ENCODE measurements around the gene CDX2.
"Not testable (repeated sequence)": the region's sequence is repeated elsewhere in the genome, so short reads cannot be mapped to it uniquely, and the experiment has no call there.

The CDX2 gene

DNA sequence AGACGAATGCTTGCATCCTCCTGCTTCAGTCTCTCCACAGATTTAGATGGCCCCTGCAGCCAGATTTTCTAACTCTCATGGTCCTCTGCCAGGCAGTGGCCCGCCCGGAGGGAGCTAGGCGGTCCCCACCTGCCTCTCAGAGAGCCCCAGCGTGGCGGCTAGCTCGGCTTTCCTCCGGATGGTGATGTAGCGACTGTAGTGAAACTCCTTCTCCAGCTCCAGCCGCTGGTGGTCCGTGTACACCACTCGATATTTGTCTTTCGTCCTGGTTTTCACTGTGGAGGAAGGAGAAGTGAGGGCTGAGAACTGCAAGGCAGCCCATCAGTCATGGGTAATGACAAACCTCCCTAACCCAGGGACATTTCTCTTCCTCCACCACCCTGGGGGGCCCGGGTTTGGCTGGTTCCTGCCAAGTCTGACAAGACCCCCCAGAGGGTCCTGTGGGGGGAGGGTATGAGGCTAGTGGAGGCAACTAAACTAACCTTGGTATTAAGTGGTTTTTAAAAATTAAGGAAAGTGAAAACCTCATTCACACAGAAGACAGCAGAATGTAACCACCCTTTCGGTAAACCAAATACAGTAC, 4.3 kb downstream of the CDX2 start:
- DNase-seq (ENCODE audit: low read depth) = no peak

DNA sequence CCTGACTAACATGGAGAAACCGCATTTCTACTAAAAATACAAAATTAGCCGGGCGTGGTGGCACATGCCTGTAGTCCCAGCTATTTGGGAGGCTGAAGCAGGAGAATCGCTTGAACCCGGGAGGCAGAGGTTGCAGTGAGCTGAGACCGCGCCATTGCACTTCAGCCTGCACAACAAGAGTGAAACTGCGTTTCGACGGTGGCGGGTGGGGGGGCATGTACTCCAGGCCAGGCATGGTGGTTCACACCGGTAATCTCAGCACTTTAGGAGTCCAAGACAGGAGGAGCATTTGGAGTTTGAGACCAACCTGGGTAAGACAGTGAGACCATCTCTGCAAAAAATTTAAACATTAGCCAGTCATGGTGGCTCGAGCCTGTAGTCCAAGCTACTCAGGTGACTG, 4.9 kb downstream of the CDX2 start:
- not testable (repeated sequence) for DNase-seq (ENCODE audit: low read depth)

DNA sequence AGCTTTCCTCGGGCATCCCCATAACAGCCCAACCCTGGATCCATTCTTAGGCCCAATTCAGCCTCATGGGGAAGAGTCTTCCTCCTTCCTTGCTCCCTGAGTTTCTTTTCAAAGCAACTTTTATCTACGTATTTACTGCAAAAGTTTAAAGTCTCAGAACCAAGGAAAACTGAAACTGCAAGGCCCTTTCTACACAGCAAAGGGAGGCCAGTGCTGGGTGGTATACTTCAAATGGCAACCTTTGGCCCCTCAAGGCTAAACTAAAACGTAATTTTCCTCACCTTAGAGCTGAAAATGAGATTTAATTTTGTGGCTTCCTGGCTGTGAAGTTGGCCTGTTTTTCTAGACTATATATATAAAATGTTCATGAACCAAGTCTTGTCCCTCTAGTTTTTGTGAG, 5.6 kb downstream of the CDX2 start:
- DNase-seq (ENCODE audit: low read depth) = no peak

DNA sequence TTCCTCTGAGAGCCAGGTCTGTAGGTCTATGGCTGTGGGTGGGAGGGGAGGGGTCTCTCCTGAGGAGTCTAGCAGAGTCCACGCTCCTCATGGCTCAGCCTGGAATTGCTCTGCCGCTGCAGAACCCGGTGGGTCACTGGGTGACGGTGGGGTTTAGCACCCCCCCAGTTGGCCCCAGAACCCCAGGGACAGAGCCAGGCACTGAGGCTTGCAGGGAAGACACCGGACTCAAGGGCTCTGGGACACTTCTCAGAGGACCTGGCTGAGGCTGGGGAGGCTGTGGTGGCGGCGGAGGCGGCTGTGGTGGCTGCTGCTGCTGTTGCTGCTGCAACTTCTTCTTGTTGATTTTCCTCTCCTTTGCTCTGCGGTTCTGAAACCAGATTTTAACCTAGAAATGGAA, 6.1 kb downstream of the CDX2 start:
- DNase-seq (ENCODE audit: low read depth) = no peak

DNA sequence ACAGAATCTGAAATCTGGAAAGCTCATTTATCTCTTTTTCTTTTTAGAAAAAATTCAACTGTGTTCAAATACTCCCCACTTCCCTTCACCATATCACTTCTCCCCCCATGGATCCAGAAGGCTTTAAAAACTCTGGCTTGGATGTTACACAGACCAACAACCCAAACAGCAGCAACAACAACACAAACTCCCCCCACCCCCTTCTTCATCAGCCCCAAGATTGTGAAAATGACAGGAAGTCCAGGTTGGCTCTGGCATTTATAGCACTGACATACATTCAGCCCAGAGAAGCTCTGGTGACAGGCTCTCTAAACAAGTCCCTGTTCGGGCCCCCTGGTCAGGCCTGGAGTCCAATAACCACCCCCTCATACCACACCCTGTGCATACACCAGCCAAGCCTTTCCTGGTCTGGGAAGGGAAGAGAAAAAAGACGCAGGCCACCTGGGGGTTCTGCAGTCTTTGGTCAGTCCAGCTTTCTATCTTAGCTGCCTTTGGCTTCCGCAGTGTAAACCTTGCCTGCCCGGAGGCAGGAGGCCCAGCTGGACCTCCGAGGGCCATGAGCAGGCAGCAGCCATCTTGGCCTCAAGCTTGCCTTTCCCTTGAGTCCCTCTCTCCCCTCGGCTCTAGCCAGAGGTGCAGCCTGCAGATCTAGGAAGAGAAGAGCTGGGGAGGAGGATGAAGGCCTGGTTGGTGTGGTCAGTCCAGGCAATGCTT, 6.8 kb downstream of the CDX2 start:
- no peak for DNase-seq (ENCODE audit: low read depth)

DNA sequence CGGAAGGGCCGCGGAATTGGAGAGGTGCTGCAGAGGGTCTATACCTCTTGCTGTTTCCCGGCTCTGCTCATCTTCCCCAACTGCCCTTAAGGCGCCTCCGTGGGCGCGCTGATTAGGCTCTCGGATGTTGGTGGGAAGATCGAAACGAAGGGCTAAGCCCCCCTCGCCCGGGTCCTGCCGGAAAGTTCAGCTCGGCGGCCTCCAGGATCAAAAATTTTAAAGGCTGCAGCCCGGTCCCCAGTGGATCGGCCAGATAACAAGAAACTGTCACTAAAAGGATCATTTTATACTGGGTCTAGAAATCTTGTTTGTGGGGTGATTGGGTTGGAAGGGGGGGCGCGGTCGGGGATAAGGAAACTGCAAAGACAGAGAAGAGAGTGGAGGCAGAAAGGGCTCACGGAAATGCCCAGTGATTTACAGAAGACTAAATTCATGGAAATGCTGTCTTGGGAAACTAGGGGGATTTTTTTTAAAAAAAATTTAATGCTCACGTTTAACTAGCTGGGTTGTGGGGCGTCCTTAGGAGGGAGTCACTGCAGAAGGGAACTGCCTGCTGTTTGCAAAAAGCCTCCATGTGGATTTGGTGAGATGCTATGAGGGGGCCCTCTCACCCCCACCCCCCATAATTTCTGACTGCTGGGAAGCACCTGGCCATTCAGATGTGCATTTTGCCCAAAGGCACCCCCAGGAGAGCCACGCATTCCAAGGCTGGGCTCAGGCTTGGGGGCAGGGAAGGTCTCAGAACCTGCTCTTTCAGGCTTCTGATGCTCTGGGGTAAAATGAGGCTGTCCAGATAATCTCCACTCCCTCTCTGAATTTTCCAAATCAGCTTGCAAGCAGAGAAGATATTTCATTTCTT, 7.7 kb downstream of the CDX2 start:
- DNase-seq (ENCODE audit: low read depth) = no peak

DNA sequence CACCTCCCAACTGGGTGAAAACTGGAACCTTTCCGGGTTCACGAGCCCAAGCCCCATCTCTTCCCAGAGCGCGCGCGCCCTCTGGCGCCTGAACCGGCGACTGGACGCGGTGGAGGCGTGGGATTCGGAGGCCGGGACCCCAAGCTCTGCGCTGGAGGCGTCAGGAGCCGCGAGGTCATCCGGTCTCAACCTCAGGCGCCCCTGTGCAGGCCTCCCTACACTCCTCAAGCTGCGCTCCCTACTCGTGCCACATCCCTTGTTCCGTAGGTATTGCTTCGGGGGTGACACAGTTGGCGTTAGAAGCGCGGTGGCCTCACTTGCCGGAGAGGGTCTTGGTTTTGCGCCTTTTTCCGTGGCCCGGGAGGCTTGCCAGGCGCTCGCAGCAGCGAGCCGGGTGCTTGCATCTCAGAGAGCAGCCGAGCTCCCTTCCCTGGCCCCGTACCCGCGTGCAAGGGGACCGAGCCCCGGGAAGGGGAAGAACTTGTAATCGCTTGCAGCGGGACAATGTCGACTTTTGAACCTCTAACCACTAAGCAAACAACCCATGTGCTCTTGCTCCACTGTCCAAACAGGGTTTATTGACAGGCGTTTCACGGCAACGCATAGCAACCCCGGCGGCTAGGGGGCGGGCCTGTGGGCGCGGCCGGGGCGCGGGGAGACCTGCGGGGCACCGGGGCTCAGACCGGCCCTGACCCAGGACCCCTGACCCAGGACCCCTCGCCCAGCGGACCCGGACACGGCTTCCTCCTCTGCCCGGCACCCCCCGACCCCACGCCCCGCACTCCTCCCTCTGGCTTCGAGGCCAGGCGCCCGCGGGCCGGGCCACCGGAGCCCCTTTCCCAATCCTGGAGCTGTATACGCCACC, 8.5 kb downstream of the CDX2 start:
- no peak for DNase-seq (ENCODE audit: low read depth)

DNA sequence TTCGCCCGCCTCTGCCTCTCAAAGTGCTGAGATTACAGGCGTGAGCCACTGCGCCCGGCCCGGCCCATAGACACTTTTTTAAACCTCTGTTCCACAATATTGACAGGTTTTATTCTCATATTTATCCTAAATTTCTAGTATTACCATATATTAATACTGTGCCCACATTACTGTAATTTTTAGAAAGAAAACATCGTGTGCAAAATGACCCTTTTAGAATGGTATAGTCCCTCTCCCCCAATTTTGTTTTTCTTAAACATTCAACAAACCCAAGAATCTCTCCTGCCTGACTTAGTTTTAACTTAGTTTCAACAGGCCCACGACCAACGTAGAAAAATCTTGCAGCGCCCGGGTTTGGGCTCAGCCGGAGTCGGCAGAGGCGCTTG, 9.1 kb downstream of the CDX2 start:
- no peak for DNase-seq (ENCODE audit: low read depth)

DNA sequence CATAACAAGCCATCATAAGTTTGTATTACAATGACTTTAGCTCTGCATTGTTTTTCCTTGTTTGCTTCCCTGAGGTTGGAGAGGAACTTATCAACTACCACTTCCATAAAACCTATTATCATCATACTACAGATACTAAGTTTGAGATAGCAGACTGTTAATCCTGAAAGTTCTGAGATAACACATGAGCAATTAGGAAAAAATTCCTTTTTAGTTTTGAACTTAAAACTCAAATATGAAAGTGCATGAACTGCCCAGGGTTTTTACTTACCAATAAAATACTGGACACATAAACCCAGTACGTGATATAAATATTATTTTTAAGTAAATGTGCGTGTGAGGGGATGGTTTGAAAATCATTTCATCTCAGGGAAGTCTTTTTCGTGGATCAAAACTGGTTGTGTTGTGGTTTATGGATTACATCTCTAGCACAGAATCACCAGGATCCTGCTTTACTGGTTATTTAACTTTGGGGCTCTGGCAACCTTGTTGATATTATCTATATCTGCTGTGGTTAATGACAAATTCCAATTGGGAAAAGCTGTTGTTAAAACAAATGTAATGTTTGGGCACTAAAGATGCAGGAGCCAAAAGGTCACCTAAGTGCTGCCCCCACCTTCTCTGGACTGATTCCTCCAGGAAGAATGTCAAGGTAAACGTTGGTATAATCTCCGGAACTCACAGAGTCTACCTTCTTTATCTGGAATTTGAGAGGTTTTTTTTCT, 12.4 kb downstream of the CDX2 start:
- no peak for DNase-seq (ENCODE audit: low read depth)

DNA sequence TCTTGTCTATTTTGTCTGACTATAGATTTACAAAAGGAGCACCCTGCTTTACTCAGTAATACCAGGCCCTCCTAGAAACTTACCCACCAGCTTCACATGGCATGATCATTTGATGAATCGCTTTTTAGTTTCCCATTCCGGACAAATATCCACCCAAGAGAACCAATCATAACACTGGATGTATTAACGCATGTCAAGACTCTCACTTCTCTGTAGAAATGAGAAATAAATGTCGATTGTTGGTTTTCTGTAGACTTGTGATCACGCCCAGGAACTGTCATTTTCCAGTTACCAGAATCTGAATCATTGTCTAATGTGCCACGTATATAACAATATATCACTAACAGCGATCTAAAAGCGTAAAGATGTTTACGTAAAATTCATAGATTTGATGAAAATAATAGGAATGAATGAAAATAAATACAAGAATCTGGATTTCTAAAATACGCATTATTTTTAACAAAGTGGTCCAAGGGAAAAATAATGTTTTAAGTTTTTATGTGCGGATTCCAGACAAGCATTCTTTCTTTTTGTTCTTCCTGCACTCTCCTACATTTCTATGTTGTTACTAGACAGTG, 14.0 kb downstream of the CDX2 start:
- DNase-seq (ENCODE audit: low read depth) = no peak

DNA sequence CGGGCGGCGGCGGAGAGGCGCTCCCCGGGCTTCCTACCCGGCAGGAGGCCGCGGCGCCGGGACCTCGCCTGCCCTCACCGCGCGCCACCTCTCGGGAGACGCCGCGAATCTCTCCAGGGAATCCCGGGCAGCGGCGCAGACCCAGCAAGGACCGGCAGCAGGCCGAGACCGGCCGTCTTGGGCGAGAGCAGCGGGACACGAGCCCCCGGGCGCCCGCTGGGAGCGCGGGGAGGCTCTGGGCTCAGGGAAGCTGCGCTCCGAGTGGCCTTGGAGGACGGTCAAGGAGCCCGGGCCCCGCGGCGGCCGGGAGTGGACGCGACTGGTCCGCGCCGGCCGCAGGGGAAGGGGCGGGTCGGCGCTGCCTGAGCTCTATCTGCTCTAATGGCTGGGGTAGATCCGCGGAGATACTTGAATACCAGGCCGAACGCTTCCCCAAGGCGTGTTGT, 14.7 kb downstream of the CDX2 start:
- DNase-seq (ENCODE audit: low read depth) = no peak

DNA sequence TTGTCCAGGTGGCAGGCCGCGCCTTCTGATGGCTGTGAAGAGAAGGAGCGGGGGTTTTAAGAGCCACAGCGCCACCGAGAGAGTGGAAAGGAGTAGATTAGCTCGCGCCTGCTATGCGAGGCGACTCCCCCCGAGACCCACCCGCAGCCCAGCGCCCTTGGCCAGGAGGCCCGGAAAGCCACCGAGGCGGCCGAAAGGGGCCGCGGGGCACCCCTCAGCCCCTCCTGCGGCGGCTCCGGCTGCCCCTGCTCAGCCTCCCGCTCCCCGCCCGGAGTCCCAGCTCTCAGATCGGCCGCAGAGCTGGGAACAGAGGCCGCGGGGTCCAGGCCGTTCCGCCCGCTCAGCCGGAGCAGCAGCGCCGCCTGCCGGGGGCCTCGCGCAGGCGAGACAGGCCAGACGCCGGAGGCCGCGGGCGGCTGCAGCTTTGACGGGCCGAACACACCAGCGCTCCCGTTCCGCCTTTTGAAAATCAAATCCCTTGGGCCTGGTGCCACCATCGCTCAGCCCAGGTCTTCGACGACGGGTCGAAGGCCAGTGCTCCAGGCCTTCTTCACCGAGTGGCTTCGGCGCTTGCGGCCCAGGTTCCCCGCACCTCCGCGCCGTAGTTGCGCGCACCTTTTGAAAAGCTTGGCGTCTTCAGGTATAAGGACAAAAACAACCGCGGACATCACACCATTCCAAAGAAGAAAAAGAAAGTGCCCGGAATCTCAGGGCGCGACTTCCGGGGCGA, 15.3 kb downstream of the CDX2 start:
- DNase-seq (ENCODE audit: low read depth) = no peak

DNA sequence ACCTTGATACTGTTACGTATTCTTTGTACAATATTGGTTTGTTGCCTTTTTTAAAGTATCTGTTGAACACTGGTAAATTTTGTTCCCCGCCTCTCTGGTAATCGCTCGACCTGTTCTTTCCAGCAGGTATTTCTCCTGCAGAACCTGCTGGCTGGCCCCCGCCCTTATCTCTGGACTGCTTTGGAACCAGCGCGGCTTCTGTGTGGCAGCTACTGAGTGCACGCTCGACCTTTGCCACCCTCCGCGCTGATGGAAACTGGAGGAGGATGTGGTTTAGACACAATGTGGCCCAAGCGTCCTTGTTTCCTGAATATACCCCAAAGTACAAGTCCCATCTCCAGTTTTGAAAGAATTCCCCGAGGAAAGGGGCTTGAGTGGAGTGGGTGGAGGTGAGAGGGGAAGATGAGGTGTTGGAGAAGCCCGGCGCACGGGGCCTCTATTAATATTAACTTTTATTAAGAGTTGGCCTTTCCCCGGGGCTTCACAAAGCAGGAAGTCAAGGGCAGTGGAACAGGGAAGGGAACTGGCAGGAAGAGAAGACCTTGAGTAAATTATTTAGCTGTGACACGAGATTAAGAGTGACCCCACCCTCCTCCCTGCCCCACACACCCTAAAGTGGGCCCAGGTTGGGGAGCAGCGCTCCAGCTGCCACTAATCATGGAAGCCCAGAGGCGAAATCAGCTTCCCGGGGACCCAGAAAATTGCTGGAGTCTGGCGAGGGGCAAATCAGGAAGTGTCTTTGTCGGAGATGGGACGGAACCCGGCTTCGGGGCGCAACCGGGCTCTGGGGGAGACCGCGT, 16.0 kb downstream of the CDX2 start:
- no peak for DNase-seq (ENCODE audit: low read depth)

DNA sequence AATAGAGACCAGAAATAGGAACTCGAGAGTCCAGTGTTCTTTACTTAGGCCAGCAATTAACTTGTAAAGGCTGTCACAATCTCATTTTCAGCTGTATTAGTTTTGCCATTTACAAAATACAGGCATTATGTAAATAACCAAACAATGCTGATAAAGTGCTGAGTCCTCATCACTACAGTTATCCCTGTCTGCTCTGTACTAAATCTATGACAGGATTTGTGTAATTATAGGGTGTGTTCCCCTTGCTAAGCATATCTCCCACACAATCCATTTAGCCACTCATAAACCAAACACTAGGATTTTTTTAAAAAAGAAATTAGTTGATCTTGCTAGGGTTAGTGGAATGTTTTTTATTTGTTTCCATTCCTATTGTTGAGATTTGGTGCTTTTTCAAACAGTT, 26.1 kb downstream of the CDX2 start:
- DNase-seq (ENCODE audit: low read depth) = no peak

DNA sequence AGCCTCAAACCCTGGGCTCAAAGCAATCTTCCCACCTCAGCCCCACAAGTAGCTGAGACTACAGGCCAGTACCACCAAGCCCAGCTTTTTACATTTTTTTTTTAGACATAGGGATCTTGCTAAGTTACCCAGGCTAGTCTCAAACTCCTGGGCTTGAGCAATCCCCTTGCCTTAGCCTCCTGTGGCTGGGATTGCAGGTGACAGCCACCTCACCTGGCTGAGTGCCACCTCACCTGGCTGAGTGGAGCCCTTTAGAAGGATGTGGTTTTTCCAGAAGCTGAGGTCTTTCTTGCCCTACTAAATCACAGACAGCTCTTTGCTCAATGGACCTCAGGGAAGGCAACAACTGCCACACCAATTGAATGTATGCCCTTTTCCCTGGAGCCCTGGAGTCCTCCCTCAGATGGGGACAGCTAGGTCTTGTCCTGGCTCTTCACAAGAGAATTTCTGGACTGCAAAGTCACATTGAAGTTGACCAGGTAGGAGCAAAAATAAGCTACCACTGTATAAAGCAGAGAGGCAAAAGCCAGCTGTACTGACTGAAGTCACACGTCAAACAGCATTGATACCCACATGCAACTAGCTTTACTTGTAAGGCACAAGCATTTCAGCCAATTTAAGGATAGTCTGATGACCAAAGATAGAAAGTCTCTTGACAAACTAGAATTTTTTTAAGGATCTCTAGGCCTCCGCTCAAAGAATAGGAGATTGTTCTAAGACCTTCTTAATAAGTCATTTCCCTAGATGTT, 35.4 kb downstream of the CDX2 start:
- no peak for DNase-seq (ENCODE audit: low read depth)

DNA sequence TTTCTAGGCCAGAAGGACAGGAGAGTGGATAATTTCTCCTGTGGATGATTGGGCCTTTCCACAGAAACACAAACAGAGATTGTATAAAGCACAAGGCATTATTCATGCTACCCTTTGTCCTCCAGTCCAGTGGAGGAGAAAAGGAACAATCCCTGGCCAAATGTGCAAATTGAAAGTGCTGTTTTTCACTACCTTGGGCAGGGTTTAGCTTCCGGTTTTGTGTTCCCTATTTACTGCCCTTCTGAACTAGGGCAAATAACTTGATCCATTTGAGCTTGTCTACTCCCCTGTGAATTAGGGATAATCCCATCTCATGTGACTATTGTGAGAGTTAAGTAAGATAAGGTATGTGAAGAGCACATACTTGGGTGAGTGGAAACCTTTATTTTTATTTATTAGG, 36.0 kb downstream of the CDX2 start:
- no peak for DNase-seq (ENCODE audit: low read depth)

DNA sequence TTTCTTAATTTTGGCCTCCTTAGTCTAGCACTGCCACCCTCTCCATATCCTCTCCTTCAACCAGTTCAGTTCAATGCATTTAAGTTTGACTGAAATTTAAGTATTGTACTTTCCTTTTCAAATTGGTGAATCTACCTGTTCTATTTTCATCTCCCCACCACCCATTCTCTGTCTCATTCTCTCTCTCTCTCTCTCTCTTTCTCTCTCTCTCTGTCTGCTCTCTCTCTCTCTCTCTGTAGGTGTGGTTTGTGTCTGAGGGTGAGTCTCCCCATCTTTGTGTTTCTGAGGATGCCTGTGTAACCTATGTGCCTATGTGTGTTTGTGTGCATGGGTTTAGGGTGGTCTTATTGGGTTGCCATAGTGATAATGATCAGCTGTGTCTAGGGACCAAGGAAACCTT, 39.2 kb downstream of the CDX2 start:
- DNase-seq (ENCODE audit: low read depth) = no peak

DNA sequence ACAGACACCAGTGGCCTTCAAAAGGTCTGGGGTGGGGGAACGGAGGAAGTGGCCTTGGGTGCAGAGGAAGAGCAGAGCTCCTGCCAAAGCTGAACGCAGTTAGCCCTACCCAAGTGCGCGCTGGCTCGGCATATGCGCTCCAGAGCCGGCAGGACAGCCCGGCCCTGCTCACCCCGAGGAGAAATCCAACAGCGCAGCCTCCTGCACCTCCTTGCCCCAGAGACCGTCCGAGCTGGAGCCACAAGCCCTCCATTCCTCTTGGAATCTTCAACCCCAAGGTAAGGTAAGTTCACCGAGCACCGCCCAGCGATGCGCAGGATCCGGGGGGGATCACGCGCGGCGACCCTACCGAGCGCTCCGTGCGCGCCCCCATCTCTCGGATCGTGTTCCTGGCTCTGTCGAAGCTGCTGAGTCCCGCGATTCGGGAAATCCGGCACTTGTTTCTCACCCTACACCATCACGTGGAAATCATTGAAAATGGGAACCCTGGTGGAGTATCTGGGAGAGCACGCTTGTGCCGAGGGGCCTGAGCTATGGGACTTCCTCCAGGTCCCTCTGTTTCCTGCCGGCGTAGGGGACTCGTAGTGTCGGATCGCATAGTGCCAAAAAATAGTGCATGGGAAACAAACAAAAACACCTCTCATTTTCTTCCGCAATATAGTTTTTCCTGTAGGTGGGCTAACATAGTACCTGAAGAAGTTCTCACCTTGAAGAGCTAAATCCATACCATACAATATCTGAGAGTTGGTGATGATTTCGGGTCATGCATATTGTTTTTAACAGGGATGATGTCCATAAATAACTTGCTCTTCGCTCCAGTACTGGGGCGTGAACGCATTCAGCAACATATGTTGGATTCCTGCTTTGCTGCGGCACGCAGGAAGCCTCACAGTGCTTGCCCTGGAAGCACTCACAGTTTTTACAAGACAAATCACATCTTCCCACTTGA, 40.0 kb downstream of the CDX2 start:
- DNase-seq (ENCODE audit: low read depth) = no peak
